M059J (cell line): ENCODE results near the gene DNMBP. TPM values are rescaled to one million over a fixed set of nuclear protein-coding genes. Genes with fewer than 3 reads are reported as not detected.
A peak's percentile ranks its signal among the peaks of the same experiment; 100 is the strongest.
"Not testable (repeated sequence)": the region's sequence is repeated elsewhere in the genome, so short reads cannot be mapped to it uniquely, and the experiment has no call there.

Source experiments
- DNase-seq: peaks from one replicate; pipeline ENCODE4 v3.0.0-alpha.2; 2012; ENCODE audit warnings: low read depth
- total RNA-seq: library from RNA; depleted of rRNA; stranded (reverse); fragments of >200 nt; shearing (Covaris generic); gene quantifications from 2 replicates; pipeline ENCODE4 v1.2.3, GENCODE V29; 2014

The DNMBP gene
- total RNA-seq, 1 experiment from 2014 or later, result 29.4 TPM

DNA sequence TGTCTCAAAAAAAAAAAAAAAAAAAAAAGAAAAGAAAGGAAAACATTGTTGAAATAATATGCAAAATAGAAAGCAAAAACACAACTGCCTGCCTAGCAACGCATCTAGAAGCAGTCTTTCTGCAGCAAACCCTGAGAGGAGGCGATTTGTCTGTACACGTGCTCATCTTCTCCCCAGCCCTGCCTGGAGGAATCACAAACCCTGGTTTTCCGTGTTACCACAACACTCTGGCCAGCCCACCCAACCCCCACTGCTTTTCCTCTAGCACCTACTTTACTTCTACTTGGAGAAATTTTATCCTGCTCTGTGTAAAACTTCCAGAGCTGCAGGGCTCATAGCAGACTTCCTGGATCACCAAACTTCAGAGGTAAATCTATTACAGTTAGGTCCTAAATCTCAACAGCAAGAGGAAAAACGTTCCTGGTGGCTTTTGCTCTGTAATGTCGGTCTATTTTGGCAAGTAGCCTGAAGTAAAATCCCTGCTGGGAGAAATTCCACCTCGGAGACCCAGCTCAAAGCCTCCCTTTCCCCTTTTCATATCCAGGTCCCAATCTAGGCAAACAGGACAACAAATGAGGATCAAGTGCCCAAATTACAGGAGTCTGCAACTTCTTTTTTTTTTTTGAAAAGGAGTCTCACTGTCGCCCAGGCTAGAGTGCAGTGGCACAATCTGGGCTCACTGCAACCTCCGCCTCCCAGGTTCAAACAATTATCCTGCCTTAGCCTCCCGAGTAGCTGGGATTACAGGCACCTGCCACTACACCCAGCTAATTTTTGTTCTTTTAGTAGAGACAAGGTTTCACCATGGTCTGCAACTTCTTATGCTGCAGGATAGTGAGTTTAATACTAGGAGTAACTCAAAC, 91.6 kb downstream of the DNMBP start:
- peak; percentile 79 for DNase-seq

DNA sequence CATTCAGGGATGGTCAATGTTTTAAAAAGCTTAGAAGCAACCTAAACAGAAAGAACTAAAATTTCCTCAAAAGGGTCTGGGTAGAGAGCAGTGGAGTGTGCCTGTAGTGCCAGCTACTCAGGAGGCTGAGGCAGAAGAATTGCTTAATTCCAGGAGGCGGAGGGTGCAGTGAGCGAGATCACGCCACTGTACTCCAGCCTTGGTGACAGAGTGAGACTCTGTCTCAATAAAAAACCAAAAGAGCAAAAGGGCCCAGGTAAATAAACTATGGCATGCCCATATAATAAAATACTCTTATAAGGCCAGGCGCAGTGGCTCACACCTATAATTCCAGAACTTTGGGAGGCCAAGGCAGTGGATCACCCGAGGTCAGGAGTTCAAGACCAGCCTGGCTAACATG, 93.0 kb downstream of the DNMBP start:
- no peak for DNase-seq

DNA sequence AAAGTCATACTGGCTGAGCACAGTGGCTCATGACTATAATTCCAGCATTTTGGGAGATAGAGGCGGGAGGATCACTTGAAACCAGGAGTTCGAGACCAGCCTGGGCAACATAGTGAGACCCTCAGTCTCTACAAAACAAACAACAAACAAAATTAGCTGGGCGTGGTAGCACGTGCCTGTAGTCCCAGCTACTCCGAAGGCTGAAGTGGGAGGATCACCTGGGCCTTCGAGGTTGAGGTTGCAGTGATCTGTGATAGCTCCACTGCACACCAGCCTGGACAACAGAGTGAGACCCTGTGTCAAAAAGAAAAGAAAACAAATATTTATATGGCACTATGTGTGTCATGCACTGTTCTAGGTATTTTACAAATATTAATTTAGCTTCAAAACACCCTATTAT, 94.3 kb downstream of the DNMBP start:
- DNase-seq, result no peak

DNA sequence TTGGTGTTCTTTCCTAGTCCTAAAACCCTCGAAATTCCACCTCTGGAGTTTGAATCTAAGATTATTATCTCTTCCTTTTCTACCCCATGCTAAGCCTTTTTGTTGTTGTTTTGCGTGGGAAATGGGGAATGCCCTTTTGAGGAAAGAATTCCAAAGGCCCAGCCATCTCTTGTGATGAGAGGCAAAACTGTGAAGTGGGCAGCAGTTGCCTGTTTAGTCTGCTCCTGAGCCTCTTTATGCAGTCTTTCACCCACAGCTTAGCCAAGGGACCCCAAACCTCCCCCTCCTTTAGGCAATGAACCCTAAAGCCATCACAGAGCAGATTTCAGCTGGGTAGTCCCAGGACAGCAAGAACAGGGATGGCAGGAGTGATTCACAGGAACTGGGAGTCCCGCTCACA, 95.5 kb downstream of the DNMBP start:
- no peak for DNase-seq

DNA sequence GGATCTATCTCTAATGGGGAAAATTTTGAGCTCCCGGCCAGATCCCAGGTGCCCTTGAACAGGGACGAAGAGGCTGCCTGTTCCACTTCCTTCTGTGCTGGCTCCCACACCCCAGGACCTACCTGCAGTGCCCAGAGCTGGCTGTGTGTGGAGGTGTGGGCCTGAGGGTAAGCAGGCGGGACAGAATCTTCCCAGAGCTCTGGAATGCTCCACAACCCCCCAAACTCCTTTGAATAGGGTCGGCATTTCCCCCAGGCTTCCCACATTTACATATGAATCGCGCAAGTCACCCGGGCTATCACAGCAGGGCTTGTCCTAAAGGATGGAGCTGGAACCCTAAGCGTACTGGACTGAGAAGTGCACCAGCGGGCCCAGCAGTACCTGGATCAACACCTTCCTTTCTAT, 95.9 kb downstream of the DNMBP start:
- no peak for DNase-seq

DNA sequence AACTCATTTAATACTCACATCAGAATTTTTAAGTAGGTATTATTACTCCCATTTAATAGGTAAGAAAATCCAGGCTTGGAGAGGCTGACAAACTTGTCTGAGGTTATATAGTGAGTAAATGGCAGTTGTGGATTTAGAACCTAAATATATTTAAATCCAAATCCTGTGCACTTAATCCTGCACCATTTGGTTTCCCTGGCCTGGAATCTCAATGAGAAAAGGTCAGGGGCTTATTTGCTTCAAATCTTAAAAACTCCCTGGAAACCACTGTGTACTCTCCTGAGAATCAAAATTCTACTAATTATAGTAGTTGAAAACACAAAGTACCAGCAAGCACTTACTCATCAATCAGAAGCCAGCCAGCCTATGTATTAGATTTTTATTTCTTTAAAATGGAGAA, 97.7 kb downstream of the DNMBP start:
- no peak for DNase-seq

DNA sequence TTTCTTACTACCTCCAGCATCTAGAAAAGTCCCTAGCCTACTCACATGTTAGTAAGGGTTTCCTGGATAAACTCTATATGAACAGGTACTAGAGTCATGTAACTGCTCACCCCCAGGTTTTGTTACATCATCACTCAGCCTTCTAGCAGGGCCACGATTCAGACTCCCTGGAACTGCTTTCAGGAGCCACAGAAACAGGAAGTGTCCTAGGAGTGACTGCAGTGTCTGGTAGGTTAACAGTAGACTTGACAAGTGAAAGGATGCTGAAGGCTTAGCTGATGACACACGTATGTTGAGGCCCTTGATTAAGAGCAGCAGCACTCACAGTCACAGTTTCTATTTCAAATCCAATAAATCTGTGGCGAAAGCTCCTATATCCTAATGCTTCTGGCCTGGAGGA, 101.2 kb downstream of the DNMBP start:
- DNase-seq, result peak; percentile 70

DNA sequence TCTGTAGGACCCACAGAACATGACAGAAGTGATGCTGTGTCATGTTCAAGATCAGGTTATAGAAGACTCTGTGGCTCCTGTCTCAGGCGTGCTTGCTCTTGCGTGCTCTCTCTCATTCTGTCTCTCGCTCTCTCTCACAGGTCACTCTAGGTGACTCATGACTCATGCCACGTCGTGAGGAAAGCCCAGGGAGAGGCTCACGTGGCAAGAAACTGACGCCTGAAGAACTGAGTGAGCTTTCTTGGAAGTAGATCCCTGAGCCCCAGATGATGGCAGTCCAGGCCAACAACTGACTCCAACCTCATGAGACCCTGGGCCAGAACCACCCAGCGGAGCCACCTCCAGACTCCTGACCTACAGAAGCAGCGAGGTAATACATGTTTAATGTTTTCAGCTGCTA, 103.3 kb downstream of the DNMBP start:
- DNase-seq, result peak; percentile 100

DNA sequence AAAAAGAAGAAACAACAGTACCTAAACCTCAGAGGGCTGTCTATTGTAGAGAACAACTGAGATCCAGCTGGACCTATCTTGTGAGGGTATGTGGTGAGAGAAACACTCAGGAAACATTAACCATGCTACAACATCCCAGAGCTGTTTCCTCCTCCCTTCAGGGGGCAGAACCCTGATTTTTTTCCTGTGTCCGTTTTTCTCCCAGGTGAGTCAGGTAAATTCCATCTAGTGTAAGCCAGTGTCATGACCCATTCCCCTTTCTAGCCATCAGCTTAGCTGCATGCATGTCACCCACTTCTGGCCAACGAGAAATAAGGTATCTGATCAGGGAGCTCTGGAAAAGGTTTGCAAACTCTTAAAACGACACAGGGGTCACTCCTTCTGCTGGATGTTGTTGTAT, 103.8 kb downstream of the DNMBP start:
- no peak for DNase-seq

DNA sequence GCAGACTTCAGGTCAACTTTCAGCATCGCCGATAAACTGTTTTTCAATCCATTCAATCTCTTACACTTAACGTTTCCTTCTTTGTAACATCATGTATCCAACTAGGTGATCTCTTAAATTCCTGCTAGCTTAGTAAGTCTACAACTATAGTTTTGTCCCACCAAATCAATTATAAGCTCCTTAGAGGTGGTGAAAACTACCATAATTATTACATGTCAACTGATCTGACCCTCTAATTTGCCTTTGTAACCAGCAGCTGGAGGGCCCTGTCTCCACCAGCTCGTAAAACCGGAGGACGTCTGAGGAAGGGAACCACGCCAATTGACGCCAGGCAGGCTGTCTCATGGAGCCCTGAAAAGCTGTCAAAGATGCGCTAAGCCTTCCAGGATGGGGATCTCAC, 113.9 kb downstream of the DNMBP start:
- DNase-seq, result no peak

DNA sequence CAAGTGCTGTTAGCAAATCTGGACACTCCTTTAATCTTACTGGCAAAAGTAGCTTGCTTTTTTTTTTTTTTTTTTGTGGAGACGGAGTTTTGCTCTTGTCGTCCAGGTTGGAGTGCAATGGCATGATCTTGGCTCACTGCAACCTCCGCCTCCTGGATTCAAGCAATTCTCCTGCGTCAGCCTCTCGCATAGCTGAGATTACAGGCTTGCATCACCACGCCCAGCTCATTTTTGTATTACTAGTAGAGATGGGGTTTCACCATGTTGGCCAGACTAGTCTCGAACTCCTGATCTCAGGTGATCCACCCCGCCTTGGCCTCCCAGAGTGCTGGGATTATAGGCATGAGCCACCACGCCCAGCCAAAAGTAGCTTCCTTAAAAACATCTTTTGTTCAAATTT, 114.7 kb downstream of the DNMBP start:
- DNase-seq, result not testable (repeated sequence)

DNA sequence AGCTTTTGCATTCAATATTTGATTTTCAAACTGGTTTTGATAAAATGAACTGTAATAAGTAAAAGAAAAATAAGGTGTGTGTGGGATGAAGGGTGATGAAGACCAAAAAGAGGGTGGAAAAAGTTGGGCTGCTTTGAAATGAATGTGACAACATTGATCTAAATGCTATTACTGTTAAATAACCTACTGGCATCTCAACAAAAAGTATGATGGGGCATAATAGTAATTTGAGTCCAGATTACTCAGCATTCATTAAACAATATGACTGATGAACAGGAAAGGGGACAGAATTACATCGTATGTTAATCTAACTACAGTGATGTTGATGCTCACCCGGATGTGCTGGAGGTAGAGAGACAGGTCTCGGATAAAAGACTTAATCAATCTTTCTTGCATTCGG, 115.1 kb downstream of the DNMBP start:
- DNase-seq, result no peak

DNA sequence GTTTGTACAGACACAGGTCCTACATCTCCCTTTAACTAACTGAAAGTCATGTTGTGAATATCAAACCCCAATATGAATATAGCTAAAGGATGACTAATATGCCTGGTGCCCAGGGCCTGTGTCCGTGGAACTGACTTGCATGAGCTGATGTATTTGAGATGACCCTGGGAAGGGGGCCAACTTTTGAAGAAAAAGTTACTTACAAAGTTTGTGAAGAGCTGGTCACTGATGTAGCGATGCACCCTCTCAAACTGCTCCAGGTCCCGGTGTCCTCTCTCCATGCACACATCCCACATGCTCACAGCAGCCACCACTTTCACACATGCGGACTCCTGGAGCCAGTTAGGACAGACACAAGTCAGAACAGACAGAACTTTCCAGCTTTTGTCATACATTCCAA, 121.1 kb downstream of the DNMBP start:
- peak; percentile 52 for DNase-seq

DNA sequence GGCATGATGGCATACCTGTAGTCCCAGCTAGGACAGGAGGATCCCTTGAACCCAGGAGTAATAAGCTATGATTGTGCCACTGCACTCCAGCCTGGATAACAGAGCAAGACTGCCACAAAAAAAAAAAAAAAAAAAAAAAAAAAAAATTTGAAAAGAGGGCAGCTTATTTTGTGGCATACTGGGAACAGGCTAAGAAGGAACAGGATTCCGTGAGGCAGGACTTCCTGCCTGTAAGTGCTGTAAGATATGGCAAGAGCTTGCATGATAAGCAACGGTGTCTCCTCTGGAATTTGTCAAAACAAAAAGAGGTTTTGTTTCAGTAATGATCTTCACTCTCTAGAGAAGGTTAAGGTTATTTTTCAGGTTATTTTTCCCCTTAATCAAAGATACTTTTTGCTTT, 126.2 kb downstream of the DNMBP start:
- no peak for DNase-seq

DNA sequence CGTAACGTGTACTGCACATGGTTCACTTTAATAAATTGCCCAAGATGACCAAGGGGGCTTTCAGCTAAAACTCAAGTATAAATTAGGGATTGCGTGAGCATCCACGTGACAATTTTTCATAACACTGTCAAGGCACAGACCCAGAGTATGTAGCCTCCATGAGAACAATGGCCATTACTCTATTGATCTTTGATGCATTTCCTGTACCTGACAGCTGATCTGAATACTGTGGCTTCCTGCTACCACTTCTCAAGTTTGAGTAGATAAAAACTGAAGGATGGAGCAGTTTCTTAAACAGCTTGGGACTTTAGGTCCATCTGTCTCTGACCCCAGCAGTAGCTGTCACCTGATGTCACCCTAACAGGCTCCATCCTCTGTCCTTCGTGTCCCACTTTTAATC, 128.4 kb downstream of the DNMBP start:
- DNase-seq, result no peak

DNA sequence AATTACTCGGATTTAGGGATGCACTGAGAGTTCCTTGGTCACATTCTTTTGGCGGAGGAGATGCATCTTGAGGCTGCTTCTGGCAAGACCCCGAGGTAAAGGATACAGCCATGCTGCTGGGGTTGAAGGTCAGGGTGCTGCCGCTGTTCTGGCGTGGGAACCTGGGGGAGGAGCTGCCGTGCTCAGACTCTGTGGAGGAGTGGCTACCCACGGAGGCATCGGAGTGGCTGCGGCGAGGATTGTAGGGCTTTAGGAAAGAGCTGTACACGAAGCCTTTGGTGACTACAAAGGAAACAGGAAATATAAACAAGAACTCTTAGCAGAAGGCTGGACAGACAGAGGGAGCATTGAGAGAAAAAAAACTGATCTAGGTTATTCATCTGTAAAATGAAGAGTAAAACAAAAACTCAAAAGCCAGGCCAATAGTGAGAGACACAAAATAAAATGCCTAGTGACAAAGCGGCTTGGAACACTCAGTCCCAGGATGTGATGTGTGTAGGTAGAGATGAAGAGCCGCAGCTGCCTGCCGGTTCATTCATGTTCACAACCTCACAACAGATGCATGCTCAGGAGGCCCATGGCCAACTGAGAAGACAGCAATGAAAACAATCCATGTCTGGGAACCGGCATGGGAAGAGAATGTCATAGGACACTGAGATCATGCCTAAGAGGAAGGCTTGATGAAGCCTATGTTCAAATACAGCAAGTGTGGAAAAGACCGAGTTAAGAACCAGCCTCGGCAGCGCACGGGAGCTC, 129.5 kb downstream of the DNMBP start:
- DNase-seq, result no peak

DNA sequence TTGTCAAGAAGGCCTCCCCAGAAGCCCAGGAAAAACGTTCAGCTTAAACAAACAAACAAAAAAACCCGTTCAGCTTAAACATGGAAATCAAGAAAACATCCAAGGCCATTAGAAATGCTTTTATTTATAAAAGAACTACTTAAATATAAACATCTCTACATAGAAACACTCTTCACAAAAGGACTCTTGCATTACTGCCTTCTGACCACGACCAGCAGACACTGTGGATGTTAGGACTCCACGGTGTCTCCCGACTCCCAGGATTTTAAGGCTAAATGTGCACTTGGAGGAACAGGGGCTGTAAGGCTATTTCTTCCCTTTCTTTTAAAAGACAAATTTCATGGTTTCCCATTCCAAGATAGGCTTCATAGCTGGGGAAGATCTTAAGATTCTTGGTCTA, 134.3 kb downstream of the DNMBP start:
- DNase-seq, result peak; percentile 10

DNA sequence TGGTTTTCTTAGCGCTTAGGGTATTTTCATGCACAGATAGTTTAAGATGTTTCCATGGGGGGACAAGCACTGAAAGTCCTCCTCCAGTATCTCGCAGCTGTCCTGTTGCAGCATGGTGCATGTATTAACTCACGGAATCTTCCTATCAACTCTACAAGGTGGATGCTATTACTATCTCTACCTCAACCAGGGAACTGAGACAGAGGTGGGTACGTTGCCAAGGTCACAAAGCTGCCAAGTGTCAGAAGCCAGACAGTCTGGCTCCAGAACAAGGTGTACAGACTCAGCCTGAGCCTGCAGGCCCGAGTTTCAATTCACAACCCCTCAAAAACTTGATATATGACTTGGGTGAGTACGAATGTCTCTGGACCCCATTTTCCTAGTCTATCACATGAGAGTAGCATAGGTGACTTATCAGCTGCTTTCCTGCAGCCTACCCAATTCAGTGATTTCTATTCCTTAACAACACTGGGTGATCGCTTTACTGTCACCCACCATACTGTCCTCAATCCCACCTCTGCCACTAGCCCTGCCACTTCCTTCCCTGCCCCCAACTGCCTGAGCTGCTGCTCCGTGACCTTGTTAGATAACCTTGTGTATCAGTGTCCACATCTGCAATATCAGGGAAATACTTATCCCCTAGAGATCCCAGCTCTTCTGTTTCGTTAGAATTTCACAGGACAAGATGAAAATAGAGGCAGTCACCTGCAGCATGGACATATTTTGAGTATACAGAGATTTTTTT, 135.2 kb downstream of the DNMBP start:
- DNase-seq, result no peak

DNA sequence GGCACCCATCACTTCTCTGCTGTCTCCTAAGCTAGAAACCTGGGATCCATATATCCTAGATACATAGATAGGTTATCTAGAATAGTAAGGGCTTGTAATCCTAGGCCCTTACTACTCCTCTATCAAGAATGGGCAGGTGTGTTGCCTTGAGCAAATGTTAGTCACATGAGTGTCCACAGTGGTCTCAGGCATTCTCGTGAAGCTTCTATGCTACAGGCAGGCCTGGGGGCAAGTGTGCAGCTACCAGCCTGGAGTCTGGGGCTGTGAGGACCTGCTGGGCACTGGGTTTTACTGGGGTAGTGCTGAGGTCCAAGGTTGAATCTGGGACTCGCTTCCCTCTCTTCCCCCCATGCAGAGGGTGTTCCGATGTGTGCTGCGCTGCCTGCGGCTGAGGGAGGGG, 135.9 kb downstream of the DNMBP start:
- DNase-seq, result peak; percentile 2

DNA sequence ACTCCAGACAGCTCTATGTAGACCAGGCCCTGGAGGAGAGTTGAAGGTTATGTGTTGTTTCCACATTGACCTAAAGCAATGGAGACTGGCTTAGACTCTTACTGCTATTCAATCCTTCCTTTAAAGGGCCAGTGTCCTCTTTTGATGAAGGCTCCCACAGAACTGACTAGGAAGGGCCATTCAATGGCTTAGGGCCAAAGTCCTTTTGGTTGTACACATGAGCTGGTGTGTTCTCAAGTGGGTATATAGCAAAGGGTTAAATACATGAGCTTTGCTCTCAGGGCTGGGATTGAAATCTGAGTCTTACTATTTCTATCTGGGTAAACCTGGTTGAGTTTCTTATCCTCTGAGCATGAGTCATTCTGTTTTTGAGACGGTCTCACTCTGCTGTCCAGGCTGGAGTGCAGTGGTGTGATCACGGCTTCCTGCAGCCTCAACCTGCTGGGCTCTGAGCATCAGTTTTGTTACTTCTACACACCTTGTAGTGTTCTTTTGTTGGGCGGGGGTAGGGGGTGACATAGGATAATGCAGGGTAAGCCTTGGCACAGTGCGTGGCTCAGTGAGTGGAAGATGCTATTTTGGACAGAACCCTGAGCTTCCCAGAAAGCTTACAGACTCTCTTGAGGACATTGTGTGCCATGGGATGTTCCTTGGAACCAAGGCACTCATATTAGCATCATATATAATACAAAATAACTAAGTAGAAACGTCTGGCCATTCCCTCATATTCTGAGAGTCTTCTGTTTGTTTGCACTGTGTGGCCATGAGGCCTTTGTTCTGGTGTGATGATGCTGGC, 137.2 kb downstream of the DNMBP start:
- DNase-seq, result peak; percentile 69

DNA sequence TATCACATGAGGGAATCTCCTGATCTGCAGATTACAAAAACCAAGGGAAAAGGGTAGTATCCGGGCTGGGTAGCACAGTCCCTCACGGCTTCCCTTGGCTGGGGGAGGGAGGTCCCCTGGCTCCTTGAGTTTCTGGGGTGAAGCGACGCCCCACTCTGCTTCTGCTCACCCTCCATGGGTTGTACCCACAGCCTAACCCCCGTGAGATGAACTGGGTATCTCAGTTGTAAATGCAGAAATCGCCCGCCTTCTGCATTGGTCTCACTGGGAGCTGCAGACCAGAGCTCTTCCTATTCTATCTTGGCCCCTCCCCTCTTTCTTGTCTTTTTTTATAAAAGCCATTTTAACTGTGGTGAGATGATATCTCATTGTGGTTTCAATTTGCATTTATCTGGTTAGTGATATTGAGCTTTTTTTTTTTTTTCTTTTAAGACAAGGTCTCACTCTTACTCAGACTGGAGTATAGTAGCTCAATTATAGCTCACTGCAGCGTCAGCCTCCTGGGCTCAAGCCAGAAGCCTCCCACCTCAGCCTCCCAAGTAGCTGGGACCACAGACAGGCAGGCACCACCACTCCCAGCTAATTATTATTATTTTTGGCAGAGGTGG, 139.5 kb downstream of the DNMBP start:
- peak; percentile 91 for DNase-seq
